Loucy (cell line): ENCODE results near the gene SEMA5A.

ENCODE experiments used
- H2AFZ ChIP-seq: fragments of 200-600 bp; sonication (generic); 2 replicates; pipeline ENCODE4 v1.6.0; 2016; ENCODE audit warnings: antibody characterized with exemption, mild to moderate bottlenecking, low read length, moderate library complexity
- H3F3A ChIP-seq: fragments of 200-600 bp; 2 replicates; pipeline ENCODE4 v1.6.0; 2016; ENCODE audit warnings: antibody characterized with exemption, low read depth, mild to moderate bottlenecking
- H3K27me3 ChIP-seq: fragments of 200-600 bp; sonication (generic); 2 replicates; pipeline ENCODE4 v1.6.1; 2014; ENCODE audit warnings: low read length, mild to moderate bottlenecking; ENCODE audit not compliant: insufficient read depth, poor library complexity, severe bottlenecking
- H3K36me3 ChIP-seq: fragments of 200-600 bp; sonication (generic); 2 replicates; pipeline ENCODE4 v1.6.1; 2016; ENCODE audit warnings: low read length; ENCODE audit not compliant: insufficient read depth
- H3K4me1 ChIP-seq: fragments of 200-600 bp; sonication (generic); 2 replicates; pipeline ENCODE4 v1.5.1; 2014; ENCODE audit warnings: low read length, mild to moderate bottlenecking; ENCODE audit not compliant: insufficient read depth, poor library complexity, severe bottlenecking
- H3K4me2 ChIP-seq: fragments of 200-600 bp; sonication (generic); 2 replicates; pipeline ENCODE4 v1.6.0; 2014; ENCODE audit warnings: antibody characterized with exemption, low read length, low read depth, mild to moderate bottlenecking; ENCODE audit not compliant: poor library complexity, severe bottlenecking
- H3K4me3 ChIP-seq: fragments of 200-600 bp; sonication (generic); 2 replicates; pipeline ENCODE4 v1.5.1; 2014; ENCODE audit warnings: low read length, mild to moderate bottlenecking, mixed read lengths; ENCODE audit not compliant: poor library complexity, severe bottlenecking
- H3K79me2 ChIP-seq: fragments of 200-600 bp; sonication (generic); 2 replicates; pipeline ENCODE4 v1.6.1; 2014; ENCODE audit warnings: low read length; ENCODE audit not compliant: insufficient read depth
- H3K9ac ChIP-seq: fragments of 200-600 bp; sonication (generic); 2 replicates; pipeline ENCODE4 v1.6.0; 2014; ENCODE audit warnings: mild to moderate bottlenecking, low read depth, low read length, moderate library complexity; ENCODE audit not compliant: poor library complexity, severe bottlenecking
- H3K9me2 ChIP-seq: fragments of 200-600 bp; sonication (generic); replicated peaks from 2 replicates; pipeline ENCODE4 v1.6.1; 2016; ENCODE audit warnings: low read depth, low read length, mixed read lengths
- H3K9me3 ChIP-seq: fragments of 200-600 bp; sonication (generic); 2 replicates; pipeline ENCODE4 v1.6.1; 2014; ENCODE audit warnings: mild to moderate bottlenecking, antibody characterized with exemption, low read length, low read depth; ENCODE audit not compliant: insufficient read depth
- H4K20me1 ChIP-seq: fragments of 200-600 bp; sonication (generic); 2 replicates; pipeline ENCODE4 v1.6.0; 2014; ENCODE audit warnings: antibody characterized with exemption, low read length, mild to moderate bottlenecking; ENCODE audit not compliant: insufficient read depth, poor library complexity, severe bottlenecking
- EZH2phosphoT487 ChIP-seq: fragments of 200-600 bp; IDR thresholded peaks from 2 replicates; pipeline ENCODE4 v1.6.1; 2018; ENCODE audit warnings: antibody characterized with exemption, mild to moderate bottlenecking, moderate library complexity, borderline replicate concordance
- TF ChIP-seq, protein P1 (sequence below): fragments of 200-600 bp; sonication (generic); conservative IDR thresholded peaks from 2 replicates; pipeline ENCODE4 v1.5.1; 2014; ENCODE audit warnings: mild to moderate bottlenecking, antibody characterized with exemption, low read length

SEMA5A gene

DNA sequence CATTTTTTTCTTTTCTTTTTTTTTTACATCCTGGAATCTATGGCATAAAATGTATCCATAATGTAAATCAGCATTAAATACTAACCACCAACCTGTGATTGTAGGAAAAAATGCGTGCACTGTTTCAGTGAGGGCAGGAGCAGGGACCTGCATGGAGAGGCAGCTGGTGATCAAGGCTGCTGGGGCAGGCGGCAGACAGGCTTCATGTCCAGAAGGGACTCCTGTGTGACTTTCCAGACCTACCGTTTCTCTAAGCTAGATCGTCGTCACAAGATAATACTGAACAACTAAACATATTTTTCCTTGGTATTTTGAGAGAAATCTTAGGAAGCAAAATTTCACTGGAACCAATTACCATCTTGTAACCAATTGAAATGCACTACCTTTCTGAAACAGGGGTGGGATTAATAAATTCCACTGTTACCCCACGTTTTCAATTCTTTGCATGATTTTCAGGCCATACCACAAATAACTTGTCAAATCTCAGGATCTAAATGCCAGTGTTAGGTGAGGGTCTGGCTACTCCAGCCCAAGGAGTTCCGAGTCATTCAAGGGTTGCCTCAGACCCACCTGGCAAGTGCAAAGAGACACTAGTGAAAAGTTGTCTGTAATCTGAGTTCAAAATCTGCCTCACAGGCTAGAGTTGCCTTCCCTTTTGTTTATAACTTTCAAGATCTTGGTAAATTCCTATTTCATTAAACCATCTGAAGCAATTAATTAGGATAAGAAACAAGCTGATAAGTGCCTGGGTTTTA lies 198.2 kb downstream of the SEMA5A start:
- H3K9ac ChIP-seq = no peak overlapping the region

DNA sequence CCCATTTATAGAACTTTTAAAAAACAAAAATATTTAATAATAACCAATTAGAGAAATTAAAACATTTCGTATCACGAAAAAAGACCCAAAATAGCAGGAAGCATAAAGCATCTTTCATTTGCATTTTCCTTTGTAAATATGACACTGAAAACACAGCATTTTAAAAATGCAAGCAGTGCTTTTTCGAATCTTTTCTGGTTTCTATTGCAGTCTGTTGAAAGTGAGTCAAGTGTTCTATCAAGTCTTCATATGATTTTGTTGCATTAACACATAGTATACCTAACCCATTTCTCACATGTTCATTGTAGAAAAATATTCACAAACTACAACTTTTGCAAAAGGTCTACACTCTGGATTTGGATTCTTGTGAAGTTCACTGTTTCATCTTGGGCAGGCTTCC lies 198.8 kb downstream of the SEMA5A start:
- H4K20me1 ChIP-seq = no peaks in the 10 kb centered on the region
- H2AFZ ChIP-seq = no peak overlapping the region
- no peak overlapping the region for H3K9ac ChIP-seq
- no peaks in the 10 kb centered on the region for H3K36me3 ChIP-seq
- no peaks in the 10 kb centered on the region for H3K79me2 ChIP-seq
- H3K9me2 ChIP-seq = no peaks in the 10 kb centered on the region
- H3K4me2 ChIP-seq = no peak overlapping the region
- no peak overlapping the region for H3K4me3 ChIP-seq
- H3K27me3 ChIP-seq = no peaks in the 10 kb centered on the region
- no peaks in the 10 kb centered on the region for H3K4me1 ChIP-seq
- H3F3A ChIP-seq = no peaks in the 10 kb centered on the region
- no peak for TF ChIP-seq EZH2phosphoT487
- TF ChIP-seq, protein P1, sequence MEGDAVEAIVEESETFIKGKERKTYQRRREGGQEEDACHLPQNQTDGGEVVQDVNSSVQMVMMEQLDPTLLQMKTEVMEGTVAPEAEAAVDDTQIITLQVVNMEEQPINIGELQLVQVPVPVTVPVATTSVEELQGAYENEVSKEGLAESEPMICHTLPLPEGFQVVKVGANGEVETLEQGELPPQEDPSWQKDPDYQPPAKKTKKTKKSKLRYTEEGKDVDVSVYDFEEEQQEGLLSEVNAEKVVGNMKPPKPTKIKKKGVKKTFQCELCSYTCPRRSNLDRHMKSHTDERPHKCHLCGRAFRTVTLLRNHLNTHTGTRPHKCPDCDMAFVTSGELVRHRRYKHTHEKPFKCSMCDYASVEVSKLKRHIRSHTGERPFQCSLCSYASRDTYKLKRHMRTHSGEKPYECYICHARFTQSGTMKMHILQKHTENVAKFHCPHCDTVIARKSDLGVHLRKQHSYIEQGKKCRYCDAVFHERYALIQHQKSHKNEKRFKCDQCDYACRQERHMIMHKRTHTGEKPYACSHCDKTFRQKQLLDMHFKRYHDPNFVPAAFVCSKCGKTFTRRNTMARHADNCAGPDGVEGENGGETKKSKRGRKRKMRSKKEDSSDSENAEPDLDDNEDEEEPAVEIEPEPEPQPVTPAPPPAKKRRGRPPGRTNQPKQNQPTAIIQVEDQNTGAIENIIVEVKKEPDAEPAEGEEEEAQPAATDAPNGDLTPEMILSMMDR = no peak
- H3K9me3 ChIP-seq = no peaks in the 10 kb centered on the region

More for the DNA sequence above, 198.2 kb downstream of the SEMA5A start:
- H3K4me2 ChIP-seq = no peak overlapping the region
- no peak overlapping the region for H2AFZ ChIP-seq
- H4K20me1 ChIP-seq = no peaks in the 10 kb centered on the region
- H3K4me3 ChIP-seq = no peak overlapping the region
- H3F3A ChIP-seq = no peaks in the 10 kb centered on the region
- H3K9me2 ChIP-seq = no peaks in the 10 kb centered on the region
- H3K79me2 ChIP-seq = no peaks in the 10 kb centered on the region
- no peaks in the 10 kb centered on the region for H3K4me1 ChIP-seq
- H3K27me3 ChIP-seq = no peaks in the 10 kb centered on the region
- no peaks in the 10 kb centered on the region for H3K9me3 ChIP-seq
- no peak for TF ChIP-seq EZH2phosphoT487
- TF ChIP-seq, protein P1 = no peak
- H3K36me3 ChIP-seq = no peaks in the 10 kb centered on the region

DNA sequence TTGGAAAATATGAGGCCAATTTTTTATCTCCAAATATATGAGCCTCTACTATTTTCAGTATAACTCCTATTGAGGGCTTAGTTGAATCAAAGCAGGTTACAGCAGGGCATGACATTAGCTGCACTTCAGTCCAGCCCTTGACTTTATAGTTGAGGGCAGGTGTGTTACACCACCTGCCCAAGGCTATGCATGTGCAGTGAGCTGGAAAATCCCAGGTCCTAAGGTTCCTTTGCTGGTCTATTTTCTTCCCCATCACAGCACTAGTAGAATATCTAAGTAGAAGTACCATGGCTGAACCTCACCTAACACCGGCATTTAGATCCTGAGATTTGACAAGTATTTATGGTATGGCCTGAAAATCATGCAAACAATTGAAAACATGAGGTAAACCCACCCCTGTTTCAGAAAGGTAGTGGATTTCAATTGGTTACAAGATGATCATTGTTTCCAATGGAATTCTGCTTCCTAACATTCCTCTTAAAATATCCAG lies 201.1 kb downstream of the SEMA5A start:
- Histone ChIP-seq H3K36me3 (no peaks in the 10 kb centered on the region), H4K20me1 (no peaks in the 10 kb centered on the region), H3K9me2 (no peaks in the 10 kb centered on the region), H3K9ac (no peak overlapping the region), H3K4me2 (no peak overlapping the region), H3K79me2 (no peaks in the 10 kb centered on the region), H3K27me3 (no peaks in the 10 kb centered on the region), H3K4me3 (no peak overlapping the region), H3K9me3 (no peaks in the 10 kb centered on the region), H2AFZ (no peak overlapping the region), H3K4me1 (no peaks in the 10 kb centered on the region), H3F3A (no peaks in the 10 kb centered on the region)
- TF ChIP-seq, protein P1 = no peak
- no peak for TF ChIP-seq EZH2phosphoT487
